ENCODE data around the gene NAALADL2.
"Not testable (repeated sequence)": the region's sequence is repeated elsewhere in the genome, so short reads cannot be mapped to it uniquely, and the experiment has no call there.

NAALADL2 gene

DNA sequence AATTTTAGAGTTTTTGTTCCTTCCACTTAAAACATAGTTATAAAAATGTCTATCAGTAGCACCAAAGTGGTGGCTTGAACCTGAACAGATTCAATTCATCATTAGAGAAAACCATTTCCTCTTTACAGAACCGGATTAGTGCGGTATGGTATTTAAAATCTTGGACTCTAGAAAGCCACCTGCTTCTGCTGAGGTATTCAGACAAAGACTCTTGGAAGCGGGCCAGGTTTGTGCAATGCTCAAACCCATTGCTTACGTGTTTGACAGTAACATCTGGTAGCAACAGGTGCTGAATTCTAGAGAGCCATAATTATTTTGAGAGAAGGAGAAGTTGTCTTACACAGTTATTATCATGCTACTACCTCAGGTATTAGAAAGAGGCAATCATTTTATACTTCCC lies 290.5 kb downstream of the NAALADL2 start:
- DNase-seq: peak; percentile 45

DNA sequence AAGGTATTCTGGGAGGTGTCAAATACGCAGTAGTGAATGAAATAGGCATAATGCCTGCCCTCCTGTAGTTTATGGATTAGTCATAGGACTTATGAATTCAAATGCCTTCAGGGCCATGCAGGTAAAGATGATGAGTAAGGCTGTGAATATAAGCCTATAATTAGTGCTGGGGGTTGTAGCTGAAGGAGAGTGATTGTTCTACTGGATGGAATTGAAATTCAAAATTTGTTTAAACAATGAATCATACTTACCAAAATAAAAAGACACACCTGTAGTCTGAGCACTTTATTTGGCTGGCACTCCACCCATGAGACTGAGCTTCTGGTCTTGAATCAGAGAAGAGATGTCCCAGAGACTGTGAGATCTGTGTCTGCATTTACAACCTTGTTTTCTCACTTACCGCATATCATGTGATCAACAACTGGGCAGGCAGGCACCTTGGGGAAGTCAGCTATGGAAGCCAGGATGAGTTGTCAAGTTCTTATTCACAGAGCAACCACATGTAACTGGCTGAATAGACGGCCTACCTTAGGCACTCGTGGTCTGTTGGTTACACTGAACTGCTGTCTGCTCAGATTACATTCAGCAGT lies 291.8 kb downstream of the NAALADL2 start:
- no peak for DNase-seq

DNA sequence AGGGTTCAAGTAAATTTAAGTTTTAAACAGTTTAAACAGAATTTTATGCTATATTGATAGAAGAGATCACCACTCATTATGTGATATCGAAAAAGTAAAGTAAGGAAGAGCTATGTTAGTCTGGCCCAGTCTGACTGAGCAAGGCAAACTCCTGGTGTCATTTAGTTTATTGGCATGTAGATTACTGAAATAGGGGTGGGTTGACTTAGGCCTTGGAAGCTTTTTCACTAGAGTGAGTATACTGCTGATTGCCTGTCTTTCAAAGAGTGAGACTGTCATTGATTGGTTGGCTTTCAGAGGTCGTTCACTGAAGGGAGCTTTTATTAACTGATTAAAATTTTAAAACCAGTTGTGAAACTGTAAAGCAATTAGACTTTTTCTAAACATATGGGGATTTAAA lies 294.5 kb downstream of the NAALADL2 start:
- no peak for DNase-seq

DNA sequence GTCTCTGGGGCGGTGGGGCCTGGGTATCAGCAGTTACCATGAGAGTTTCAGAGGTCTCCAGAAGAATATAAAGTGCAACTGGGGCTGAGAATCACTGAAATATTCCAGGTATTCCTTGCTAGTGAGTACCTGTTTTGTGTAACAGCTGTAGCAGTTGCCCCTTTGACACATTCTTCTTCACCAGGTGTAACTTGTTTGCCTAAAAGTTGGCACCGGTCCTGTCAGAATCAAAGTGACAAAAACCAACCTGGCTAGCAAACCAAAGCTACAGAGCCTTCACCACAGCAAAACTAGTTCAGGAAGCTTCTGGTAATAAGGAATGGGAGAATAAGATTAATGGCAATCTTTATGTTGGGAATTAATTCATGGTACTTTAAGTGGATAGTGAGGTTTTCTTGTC lies 296.0 kb downstream of the NAALADL2 start:
- no peak for DNase-seq

DNA sequence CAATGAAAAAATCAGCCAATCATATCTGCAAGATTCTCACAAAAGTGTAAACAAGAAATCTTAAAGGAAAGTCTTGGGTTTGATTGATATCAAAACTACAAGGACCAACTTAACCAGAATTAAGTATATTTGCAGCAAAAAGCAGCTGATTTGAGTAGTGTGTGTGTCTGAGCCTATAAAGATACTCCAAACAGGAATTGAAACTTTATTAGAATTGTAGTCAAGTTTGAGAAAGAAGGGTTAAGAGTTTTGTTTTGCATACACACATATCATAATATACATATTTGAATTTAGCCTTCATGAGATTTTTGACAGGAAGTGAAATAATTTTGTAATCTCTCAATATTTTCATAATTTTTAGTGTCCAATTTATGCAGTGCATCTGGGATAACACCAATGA lies 300.1 kb downstream of the NAALADL2 start:
- no peak for DNase-seq

DNA sequence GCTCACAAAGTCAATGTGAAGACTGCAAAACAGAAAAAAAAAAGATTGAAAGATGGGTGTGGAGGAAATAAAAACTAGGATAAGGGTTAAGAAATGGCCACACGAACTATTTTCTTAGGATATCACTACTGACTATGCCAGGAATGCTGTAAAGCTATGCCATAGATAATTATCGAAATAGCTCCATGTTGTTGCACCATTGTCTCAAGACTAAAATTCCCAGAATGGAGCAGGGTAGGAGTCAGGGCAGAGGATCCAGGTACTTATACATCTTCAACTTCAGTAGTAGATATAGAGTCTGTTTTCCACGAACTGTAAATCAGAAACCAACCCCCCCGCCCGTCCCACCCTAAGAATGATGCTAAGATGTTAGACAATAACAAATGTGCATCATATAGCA lies 302.2 kb downstream of the NAALADL2 start:
- DNase-seq: no peak

DNA sequence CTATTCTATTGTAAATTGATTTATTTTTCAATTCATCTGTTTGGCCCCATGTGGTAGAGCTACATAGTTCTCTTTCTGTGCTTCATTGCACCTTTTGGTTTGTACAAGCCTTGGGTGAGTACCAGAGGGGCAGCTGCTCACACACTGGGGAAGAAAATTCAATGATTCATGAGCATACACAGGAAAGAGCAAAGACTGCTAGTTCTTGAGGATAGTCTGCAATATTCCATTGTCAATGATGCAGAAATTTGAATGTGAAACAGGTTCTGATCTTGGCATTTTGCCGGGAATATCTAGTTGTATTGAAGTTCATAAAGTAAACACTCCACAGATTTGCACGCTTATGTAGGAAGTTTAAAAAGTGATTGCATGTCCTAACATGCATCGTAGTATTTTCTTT lies 304.6 kb downstream of the NAALADL2 start:
- DNase-seq: peak; percentile 30

DNA sequence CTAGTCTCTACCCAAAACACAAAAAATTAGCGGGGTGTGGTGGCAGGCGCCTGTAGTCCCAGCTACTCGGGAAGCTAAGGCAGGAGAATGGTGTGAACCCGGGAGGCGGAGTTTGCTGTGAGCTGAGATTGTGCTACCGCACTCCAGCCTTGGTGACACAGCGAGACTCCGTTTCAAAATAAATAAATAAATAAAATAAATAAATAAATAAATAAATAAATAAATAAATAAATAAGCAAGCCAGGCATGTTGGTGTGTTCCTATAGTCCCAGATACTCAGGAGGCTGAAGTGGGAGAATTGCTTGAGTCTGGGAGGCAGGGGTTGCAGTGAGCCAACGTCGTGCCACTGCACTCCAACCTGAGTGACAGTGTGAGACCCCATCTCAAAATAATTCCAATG lies 314.0 kb downstream of the NAALADL2 start:
- not testable (repeated sequence) for DNase-seq

DNA sequence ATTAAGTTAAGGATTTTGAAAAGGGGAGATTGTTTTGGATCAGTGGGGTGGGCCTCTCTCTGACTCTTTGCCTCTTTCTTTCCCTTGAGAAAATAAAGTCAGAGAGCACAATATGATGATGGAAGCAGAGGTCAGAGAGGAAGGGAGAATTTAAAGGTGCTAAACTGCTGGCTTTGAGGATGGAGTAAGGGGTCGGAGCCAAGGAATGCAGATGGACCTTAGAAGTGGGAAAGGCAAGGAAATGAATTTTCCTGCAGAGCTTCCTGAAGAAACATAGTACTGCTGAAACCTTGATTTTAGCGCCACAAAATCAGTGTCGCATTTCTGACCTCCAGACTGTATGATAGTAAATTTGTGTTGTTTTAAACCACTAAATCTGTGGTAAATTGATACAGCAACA lies 317.4 kb downstream of the NAALADL2 start:
- no peak for DNase-seq

DNA sequence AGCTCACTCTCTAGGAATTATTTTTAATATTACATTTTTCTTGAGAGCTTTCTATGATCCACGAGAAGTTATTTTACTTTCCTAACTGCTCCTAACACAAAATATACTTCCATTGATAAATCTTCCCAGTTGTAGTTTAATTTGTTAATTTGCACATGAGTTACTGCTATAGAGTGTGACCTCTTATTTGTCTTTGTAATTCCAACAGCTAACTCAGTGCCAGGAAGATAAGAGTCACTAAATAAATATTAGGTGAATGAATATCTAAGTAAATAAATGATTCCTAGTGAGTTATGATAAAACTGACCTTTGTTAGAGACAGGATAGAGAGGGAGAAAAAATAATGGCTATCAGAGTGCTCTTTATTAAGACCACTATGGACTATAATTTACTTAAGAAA lies 319.9 kb downstream of the NAALADL2 start:
- no peak for DNase-seq

DNA sequence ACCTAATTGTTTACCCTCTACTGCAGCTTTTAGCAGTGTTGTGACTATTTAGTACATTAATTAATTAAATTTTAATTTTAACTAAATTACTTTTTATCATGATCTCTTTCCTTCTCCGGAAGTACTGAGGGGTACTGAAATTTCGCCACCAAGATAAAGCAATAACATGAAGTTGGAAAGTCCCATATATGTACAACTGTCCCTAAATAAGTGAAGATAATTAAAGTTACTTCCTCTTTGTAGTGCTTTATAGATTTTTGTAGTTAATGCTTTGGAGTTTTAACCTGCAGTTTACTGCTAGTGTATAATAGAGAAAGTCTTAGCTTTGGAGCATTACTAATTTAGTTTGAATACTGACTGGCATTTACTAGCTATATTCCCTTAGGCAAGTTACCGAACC lies 325.3 kb downstream of the NAALADL2 start:
- no peak for DNase-seq

DNA sequence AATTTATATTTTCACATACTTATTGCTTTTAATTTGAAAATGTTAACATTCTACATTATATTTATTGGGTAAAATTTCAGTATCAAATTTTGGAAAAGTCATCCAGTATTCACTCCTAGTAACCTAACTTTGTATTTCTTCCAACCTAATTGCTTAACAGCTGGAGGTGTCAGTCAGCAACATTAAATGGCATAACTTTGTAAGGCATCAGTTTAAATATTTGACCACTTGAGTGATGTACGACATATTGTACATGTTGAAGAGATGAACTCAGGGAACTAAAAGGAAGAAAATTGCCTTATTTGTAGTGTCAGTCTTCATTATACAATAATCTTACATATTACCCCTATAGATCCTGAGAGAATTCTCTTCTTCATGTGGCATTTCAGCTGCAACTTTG lies 326.8 kb downstream of the NAALADL2 start:
- no peak for DNase-seq

DNA sequence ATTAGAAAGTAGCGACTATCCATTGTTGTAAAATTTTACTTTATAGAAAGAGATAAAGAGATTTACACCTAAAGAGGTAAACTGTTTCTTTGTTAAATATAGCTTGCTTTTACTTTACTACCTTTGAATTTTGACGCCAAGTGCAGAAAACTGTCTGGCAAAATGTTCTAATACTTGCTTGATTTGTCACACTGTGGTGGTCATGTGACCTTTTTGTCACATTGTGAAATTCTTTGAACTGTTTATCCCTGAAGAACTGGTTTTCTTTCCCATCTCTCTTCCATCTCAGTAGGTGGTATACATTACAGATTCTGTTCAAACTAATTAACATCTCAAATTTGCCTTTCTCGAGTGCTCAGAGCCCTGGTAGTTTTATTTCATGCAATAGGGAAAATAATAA lies 327.4 kb downstream of the NAALADL2 start:
- DNase-seq: no peak

DNA sequence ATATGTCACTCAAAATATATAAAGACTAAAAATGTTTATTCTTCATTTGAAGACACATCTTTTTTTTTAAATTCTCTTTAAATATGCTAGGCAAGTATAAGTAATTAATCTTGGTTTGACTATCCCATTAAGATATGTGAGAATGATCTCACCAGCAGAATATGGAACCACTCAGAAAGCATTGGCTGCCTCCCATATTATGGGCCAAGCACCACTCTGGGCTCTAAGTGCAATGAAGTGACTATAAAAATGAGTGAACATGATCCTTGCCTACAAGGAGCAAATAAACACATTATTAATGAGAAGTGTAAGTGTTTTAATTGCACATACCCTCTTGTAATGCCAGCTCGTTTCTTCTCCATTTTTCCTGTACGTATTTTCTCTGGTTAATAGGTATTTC lies 328.5 kb downstream of the NAALADL2 start:
- DNase-seq: no peak

DNA sequence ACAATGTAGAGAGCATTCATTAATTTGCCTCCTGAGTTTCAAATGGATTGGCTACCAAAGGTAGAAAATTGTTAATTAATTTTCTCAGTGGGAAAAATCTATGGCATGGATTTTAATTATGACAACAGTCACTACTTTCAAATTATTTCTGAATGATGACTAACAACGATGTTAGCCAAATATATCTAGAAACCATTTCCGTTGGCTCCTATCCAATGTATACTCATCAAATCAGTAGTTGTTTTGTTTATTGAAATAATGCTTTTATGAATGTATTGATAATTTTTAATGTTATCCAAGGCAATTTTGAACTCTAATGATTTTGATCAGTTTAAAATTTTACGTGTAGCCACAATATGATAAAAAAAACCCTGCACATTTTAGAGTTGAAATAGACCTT lies 333.4 kb downstream of the NAALADL2 start:
- DNase-seq: no peak

DNA sequence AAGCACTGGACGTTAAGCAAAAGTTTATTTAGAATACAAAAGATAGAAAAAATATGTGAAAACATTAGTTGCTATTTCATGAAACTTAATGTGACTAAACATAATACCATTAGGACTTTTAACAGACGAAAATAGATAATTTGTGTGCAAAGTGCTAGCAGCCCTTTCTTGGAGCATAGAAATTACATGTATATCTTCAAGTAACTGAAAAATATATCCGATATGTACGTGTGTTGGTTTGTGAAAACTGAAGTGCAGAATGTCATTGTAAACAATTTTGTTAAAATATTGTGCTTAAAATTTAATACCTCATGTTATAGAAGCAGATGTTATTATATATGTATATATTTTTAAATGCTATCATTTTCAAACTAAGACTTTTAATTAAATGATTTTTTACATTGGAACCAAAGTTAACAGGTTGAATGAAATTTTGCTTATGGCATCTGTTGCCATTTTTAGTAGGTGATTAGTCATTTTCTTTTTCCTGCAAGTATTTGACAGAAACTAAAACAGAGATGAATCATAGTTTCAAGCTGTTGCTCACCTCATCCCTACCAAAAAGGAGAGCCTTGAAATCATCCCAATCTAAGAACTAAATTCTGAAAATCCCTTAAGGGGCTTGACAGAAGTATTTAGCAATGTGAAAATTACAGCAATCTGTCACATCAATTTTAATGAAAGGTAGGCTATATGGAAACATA lies 334.8 kb downstream of the NAALADL2 start:
- no peak for DNase-seq

DNA sequence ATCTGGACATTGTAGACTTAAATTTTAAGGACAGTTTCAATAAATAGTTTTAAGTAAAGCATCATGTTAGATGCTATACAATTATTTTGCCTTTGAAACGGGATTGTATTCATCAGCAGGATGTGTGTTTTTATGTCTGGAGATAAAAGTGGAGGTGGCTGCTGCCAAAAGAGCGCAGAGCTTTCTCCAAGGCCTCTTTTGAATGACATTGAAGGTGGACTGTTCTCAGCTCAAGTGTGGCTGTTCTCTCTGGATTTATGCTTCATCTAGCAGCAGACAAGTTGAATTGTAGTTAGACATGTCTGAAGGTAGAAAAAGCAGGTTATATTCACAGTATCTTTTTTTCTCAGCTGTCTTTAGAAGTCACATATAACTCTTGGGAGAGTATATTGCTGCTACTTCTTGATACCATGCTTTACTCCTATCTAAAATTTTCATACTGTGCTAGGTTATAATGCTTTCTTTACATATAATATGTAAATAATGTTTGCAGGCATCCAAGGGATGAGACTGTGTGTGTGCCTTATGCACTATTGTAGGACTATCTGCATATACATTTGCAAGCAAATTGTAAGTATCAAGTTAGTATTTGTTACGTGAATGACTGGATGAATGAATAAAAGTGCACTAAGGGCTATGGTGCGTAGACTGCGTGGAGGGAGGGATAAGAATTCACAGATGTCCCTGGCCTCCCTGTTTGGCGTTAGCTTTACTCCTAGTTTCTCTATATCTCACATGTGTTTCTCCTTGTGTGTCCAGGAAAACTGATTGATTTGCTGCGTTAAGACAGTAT lies 340.1 kb downstream of the NAALADL2 start:
- no peak for DNase-seq

DNA sequence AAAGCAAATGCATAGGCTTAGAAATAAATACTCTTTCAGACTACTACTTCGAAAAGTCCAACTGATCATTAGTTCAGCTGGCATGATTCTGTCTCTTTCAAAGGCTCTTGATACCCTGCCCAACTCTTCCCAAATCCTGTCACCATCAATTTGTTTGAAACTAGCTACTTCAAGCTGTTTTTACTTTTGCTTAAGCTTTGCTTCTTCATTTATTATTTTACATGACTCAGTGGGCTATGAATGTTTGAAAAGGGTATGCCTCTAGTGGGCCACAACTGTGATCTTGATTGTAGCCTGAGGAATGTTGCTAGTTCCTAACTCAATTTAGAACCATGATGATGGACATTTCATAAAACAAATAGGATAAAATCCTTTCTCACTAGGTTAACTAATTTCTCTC lies 340.8 kb downstream of the NAALADL2 start:
- DNase-seq: no peak

DNA sequence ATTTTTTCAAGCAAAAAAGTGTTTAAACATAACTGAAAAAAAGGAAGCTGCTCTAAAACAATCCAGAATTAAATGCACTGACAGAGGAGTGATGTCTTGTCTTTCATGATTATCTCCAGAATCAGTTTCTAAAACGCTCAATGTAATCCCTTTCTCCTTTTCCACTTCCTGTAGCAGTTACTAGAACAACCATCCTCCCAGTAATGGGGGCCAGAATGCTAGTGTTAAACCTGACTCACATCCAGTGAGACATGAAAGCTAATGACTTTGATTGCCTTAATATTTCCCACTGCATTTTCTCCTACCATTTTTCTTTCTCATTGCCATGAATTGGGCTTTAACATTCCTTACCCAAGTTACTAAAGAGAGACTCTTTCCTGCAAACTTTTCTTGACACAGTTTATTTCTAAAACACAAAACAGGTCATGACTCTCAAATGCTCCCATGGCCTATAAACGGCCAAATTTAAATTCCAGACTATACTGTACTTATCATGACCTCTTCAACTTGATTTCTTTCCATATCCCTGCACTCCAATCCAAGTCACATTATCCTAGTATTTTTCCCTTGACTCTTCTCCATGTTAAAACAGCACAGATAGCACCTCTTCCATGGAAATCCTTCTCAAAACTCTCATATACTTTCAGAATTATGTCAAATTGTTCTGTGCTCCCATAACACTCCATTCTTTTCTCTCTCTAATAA lies 341.4 kb downstream of the NAALADL2 start:
- DNase-seq: no peak

DNA sequence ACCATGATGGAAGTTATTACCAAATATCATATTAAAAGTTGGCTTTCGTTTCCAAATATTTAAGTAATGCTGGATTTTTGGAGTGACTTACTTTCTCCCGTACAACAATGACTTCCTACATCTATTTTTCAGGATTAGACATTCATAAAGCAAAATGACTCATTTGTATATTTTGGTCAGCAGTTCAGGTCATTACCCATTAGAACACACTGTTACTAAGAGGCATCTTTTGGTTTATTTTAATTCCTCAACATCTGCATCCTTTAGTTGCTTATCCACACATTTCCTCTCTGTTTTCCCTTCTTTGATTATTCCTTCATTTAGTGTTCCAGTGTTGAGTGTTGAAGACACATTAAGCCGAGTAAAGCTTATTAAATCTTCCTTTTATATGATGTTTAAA lies 348.2 kb downstream of the NAALADL2 start:
- DNase-seq: no peak

DNA sequence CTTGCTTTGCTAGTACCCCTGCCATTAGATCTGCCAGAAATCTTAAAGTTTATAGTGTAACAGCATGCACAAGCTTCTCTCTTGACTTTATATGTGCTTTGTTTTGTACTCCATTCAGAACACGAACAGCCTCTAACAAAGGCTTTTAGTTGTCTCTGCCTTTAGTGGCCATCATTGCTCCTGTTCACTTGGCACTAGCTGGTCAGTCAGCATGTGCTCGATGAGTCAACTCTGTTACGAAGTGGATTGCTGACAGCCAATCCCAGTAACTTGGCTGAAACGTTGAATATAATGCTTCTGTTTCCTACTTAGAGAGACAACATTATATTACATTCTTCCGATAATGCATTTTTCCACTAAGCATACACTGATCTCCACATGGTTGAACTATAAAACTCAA lies 349.2 kb downstream of the NAALADL2 start:
- no peak for DNase-seq

DNA sequence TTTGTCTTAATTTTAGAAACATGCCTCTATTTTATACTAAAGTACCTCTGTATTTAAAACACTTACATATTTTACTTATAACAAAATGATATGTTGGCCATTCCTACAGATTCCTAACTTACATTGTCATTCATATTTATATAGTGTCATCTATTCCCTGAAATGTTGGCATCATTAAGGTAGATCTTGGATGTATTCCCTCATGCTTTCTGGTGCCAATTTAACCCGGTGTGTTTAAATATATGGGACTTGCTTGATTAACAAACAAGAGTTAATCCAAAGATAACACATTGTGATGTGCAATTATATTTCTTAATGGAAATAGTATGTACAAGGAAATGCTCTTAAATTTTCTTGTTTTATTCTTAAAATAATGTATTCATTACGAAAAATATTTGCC lies 352.3 kb downstream of the NAALADL2 start:
- DNase-seq: no peak

DNA sequence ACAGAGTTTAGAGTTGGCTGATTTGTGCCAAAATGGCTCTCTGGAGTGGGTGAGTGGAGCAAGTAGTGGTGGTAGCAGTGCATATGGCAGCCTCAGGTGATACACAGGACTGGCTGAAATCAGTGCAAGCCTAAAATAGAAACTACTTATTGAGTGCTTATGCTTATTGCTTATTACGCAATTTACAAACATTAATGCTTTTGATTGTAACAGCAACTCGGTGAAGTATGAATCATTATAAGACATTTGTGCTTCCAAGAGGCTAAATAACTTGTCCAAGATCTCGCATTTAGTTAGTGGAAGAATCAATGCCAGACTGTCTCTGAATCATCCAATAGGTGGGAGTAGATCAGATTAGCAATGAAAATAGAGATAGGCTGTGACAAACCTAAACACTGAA lies 353.8 kb downstream of the NAALADL2 start:
- no peak for DNase-seq

DNA sequence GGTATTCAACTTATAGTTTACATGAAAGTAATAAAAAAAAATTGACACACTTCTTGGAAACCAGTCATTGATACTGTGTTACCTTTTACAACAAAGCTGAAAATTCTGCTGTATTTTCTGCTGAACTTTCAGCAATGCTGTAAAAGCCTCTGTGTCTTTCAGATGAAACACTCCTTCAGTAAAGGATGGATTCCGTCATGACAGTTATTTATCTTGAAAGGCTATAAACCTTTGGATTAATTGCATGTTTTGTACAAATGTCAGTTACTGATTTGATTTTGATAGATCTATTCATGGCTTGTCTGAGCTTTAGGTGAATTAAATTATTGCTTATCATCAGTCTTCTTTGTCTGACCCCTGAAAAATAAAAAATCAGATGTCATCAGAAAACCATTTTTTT lies 355.1 kb downstream of the NAALADL2 start:
- no peak for DNase-seq

Data from femur (tissue), 1 donor.